Endothelial cell of umbilical vein (primary cell): ENCODE results near the gene RNF112.

Experiments
- CTCF ChIP-seq, 2 donors: IDR thresholded peaks; 1 replicate in 1 of 2; 2 replicates in 1 of 2; pipeline ENCODE4 v1.5.1; 2011; ENCODE audit warnings: low read length in 2 of 2, mild to moderate bottlenecking in 2 of 2, moderate library complexity in 2 of 2, control low read depth in 1 of 2, inconsistent platforms in 1 of 2, low read depth in 1 of 2; ENCODE audit not compliant: insufficient read depth in 1 of 2; ENCODE audit errors: extremely low read depth in 1 of 2
- EZH2 ChIP-seq: IDR thresholded peaks from 2 replicates; pipeline ENCODE4 v1.6.1; 2012; ENCODE audit warnings: borderline replicate concordance, low read depth, mild to moderate bottlenecking, moderate library complexity, low read length, inconsistent platforms; ENCODE audit not compliant: severe bottlenecking
- FOS ChIP-seq: IDR thresholded peaks from 2 replicates; pipeline ENCODE4 v1.6.1; 2011; ENCODE audit warnings: mild to moderate bottlenecking, low read length, moderate library complexity, borderline replicate concordance; ENCODE audit not compliant: insufficient read depth
- GATA2 ChIP-seq: IDR thresholded peaks from 2 replicates; pipeline ENCODE4 v1.7.0; 2011; ENCODE audit warnings: low read depth, mild to moderate bottlenecking, moderate library complexity, mixed read lengths, low read length; ENCODE audit not compliant: insufficient read length, insufficient read depth
- JUN ChIP-seq: IDR thresholded peaks from 2 replicates; pipeline ENCODE4 v1.6.1; 2011; ENCODE audit warnings: borderline replicate concordance, low read depth; ENCODE audit not compliant: insufficient read length, insufficient read depth
- MAX ChIP-seq: IDR thresholded peaks from 2 replicates; pipeline ENCODE4 v1.6.1; 2011; ENCODE audit not compliant: insufficient read depth, insufficient read length
- MYC ChIP-seq: IDR thresholded peaks from one replicate; pipeline ENCODE4 v1.6.1; 2011; ENCODE audit warnings: mild to moderate bottlenecking, low read depth, low read length
- POLR2A ChIP-seq: IDR thresholded peaks from 2 replicates; pipeline ENCODE4 v1.6.1; 2012; ENCODE audit warnings: low read depth, mild to moderate bottlenecking, control low read depth, low read length
- POLR2AphosphoS5 ChIP-seq: IDR thresholded peaks from 2 replicates; pipeline ENCODE4 v1.6.1; 2012; ENCODE audit warnings: low read depth, mild to moderate bottlenecking, control low read depth, low read length, moderate library complexity; ENCODE audit not compliant: insufficient read depth

GRCh38 chr17:19402171-19402570 lies 8.9 kb upstream of the RNF112 start:
- TF ChIP-seq POLR2AphosphoS5 (no peak), POLR2A (no peak), MAX (no peak), EZH2 (no peak), CTCF (IDR thresholded peaks at IDR 0.05; ENCODE audit: extremely low read depth in 1 of 2, insufficient read depth in 1 of 2, low read depth in 1 of 2, low read length in 2 of 2) (no peak), GATA2 (no peak), MYC (no peak), JUN (no peak), FOS (no peak)
